Ovary (tissue), 9 donors: ENCODE results near the gene ACY1. TPM values are rescaled to one million over a fixed set of nuclear protein-coding genes. Genes with fewer than 3 reads are reported as not detected.
A peak's percentile ranks its signal among the peaks of the same experiment; 100 is the strongest.

ENCODE experiments used
- DNase-seq, 5 donors: peaks; one replicate each; pipeline ENCODE4 v3.0.0-alpha.2; 2019 to 2020
- H3K27ac ChIP-seq, 2 donors: fragments of 200-600 bp; one replicate each; pipeline versions ENCODE4 v1.5.1 to v1.8.0; 2019 to 2022
- H3K27me3 ChIP-seq: fragments of 200-600 bp; one replicate; pipeline ENCODE4 v1.8.0; 2022
- H3K36me3 ChIP-seq: fragments of 200-600 bp; sonication (generic); one replicate; pipeline ENCODE4 v1.5.1; 2019
- H3K4me1 ChIP-seq: one replicate; pipeline ENCODE4 v1.8.1; 2013; ENCODE audit warnings: mild to moderate bottlenecking, moderate library complexity; ENCODE audit not compliant: insufficient read depth
- H3K4me3 ChIP-seq: fragments of 200-600 bp; sonication (generic); one replicate; pipeline ENCODE4 v1.5.1; 2017
- H3K9me3 ChIP-seq, 2 donors: fragments of 200-600 bp in 1 of 2; sonication (generic) in 1 of 2; one replicate each; pipeline versions ENCODE4 v1.5.1 to v1.8.1; 2013 to 2019; ENCODE audit warnings: mild to moderate bottlenecking in 1 of 2, moderate library complexity in 1 of 2
- CTCF ChIP-seq, 3 donors: fragments of 450-650 bp in 2 of 3; fragments of 200-600 bp in 1 of 3; IDR thresholded peaks; one replicate each; pipeline versions ENCODE4 v1.5.1 to v1.8.0; 2016 to 2022; ENCODE audit warnings: antibody characterized with exemption in 3 of 3, mild to moderate bottlenecking in 1 of 3
- EP300 ChIP-seq: sonication (generic); formaldehyde crosslinking; IDR thresholded peaks from one replicate; pipeline ENCODE4 v1.6.1; 2017; ENCODE audit warnings: antibody characterized with exemption
- POLR2A ChIP-seq: fragments of 450-650 bp; IDR thresholded peaks from one replicate; pipeline ENCODE4 v1.6.1; 2017; ENCODE audit warnings: antibody characterized with exemption, mild to moderate bottlenecking, moderate library complexity
- WGBS, 3 donors: extraction: QIAGEN DNeasy Blood & Tissue Kit in 1 of 3; methylation state at CpG; one replicate each; pipeline versions ENCODE4 v1.1.5 to v1.1.7; 2013 to 2017; 5-methylcytosine and 5-hydroxymethylcytosine counted together
- intact Hi-C, 4 donors: fragments of 100-400 bp; cut with DNase I; formaldehyde crosslinking; loops; one replicate each; pipeline versions ENCODE4 v1.11.0 to v1.15.1; 2022 to 2023
- polyA plus RNA-seq, 2 donors: library from polyadenylated mRNA; stranded (reverse); fragments of 200-250 nt in 1 of 2; fragments of 350-450 nt in 1 of 2; fragmentation: Illumina TruSeq in 1 of 2; extraction: RNeasy Lipid Tissue Mini Kit (QIAGEN cat#74804) in 1 of 2; gene quantifications; one replicate each; pipeline ENCODE4 v1.2.3, GENCODE V29; 2013 to 2014
- total RNA-seq, 7 donors: library from RNA; depleted of rRNA in 2 of 7; stranded (reverse); fragments of >200 nt in 2 of 7; fragmentation: NEBNext Ultra II Directional in 3 of 7; extraction: Animal tissue kit (Norgen Biotek cat#: 25700) in 3 of 7; gene quantifications; one replicate each; pipeline versions ENCODE4 v1.1.0 to v1.2.4, GENCODE V29; 2016 to 2023
- donor health status: DM: no; HTN: no; CAD: no; lungs with moderate emphysema.
- donor health status: DM: no; HTN: no; CAD: no.
- donor health status: Bipolar disorder and iron deficiency.
- donor health status: DM: yes; HTN: yes; CAD: no.
- donor health status: DM: no; HTN: no; CAD: no.
- donor health status: DM: yes; HTN: yes; CAD: no.

Gene ACY1
- total and polyA plus RNA-seq, 9 donors, result 8.4 to 27.4 (median 14.7) TPM

GRCh38 chr3:52018319-52019000, 35.1 kb downstream of the ACY1 start:
- TF ChIP-seq POLR2A, result no peak
- TF ChIP-seq CTCF (IDR thresholded peaks at IDR 0.05), result no peak
- TF ChIP-seq EP300, result no peak
- intact Hi-C loops, result no loop called here
- no peak overlapping the region for H3K27ac ChIP-seq
- 93 to 95% (median 94%) methylated on average over 21 of the region's 21 CpGs for WGBS, 3 donors
- no peaks in the 10 kb centered on the region for H3K27me3 ChIP-seq
- no peaks in the 10 kb centered on the region for H3K36me3 ChIP-seq
- H3K9me3 ChIP-seq, result no peaks in the 10 kb centered on the region
- H3K4me3 ChIP-seq, result no peak overlapping the region
- DNase-seq, result no peak
- no peaks in the 10 kb centered on the region for H3K4me1 ChIP-seq

GRCh38 chr3:52019352-52020080, 36.2 kb downstream of the ACY1 start:
- Histone ChIP-seq H3K4me3 (no peak overlapping the region), H3K4me1 (no peaks in the 10 kb centered on the region), H3K36me3 (no peaks in the 10 kb centered on the region), H3K27me3 (no peaks in the 10 kb centered on the region), H3K9me3 (no peaks in the 10 kb centered on the region), H3K27ac (no peak overlapping the region)
- TF ChIP-seq EP300, result peak; percentile 66
- TF ChIP-seq CTCF (IDR thresholded peaks at IDR 0.05), result no peak
- intact Hi-C loops, result no loop called here
- WGBS, 3 donors, result 38 to 59% (median 51%) methylated on average over 17 of the region's 17 CpGs
- DNase-seq, result peak in 3 of 5 donors; percentile 49 to 63 (median 56)

- H3K9me3 ChIP-seq, result no peaks in the 10 kb centered on the region
- no peak for TF ChIP-seq EP300
- TF ChIP-seq CTCF (IDR thresholded peaks at IDR 0.05), result no peak
- TF ChIP-seq POLR2A, result no peak
- H3K27me3 ChIP-seq, result no peaks in the 10 kb centered on the region
- no peak for DNase-seq
- no peaks in the 10 kb centered on the region for H3K4me1 ChIP-seq
- H3K27ac ChIP-seq, result no peak overlapping the region
- H3K4me3 ChIP-seq, result no peak overlapping the region
- intact Hi-C loops, result no loop called here
- WGBS, 3 donors, result 92 to 96% (median 93%) methylated on average over 7 of the region's 7 CpGs
- no peaks in the 10 kb centered on the region for H3K36me3 ChIP-seq
Measured at GRCh38 chr3:52020796-52021195, 37.5 kb downstream of the ACY1 start.

DNA sequence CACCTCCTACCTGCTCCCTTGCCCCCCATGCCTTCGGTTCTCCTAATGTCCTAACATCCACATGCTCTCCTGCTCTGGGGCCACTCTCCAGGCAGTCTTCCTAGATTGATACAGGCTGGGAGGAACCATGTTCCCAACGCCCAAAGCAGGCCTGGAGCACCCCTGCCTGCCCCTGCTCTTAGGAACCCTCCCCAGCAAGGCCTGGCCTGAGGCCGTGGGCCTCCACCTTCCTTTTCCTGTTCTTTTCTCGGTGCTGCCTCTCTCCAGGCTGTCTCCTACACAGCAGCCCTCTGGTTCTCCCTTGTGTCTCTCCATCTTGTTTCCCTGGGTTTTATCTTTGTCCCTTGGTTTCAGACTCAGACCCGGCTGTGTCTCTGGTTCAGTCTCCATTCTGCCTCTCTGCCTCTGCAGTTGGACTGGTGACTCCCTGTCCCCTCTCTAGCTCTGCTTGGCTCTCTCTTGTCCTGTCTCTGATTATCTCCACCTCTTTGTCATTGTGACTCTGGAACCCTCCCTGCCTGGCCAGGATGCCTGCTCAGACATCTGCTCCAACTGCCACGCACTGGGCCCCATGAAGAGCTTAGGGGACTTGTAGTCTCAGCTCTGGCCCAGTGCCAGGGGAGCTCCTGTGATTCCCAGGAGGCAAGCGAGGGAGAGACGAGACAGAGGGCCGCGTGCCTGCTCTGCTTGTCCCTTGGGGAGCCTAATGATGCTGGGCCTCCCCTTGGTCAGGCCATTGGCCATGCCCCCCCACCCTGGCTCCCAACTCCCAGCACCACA, 38.3 kb downstream of the ACY1 start:
- intact Hi-C loops, result no loop called here
- peak overlapping the region in 1 of 2 donors; percentile 10 for H3K27ac ChIP-seq
- TF ChIP-seq EP300, result no peak
- no peak for TF ChIP-seq CTCF (IDR thresholded peaks at IDR 0.05)
- no peak for TF ChIP-seq POLR2A
- 71 to 74% (median 72%) methylated on average over 10 of the region's 10 CpGs for WGBS, 3 donors
- peak in 2 of 5 donors; percentile 37 to 44 for DNase-seq
- no peaks in the 10 kb centered on the region for H3K9me3 ChIP-seq
- H3K36me3 ChIP-seq, result no peaks in the 10 kb centered on the region
- H3K27me3 ChIP-seq, result no peaks in the 10 kb centered on the region
- no peak overlapping the region for H3K4me3 ChIP-seq
- H3K4me1 ChIP-seq, result no peaks in the 10 kb centered on the region
